Fibroblast of lung (primary cell): ENCODE measurements around the gene QSOX2.

Source experiments
- CTCF ChIP-seq, 2 donors: IDR thresholded peaks in 1 of 2; conservative IDR thresholded peaks in 1 of 2; 1 replicate in 1 of 2; 2 replicates in 1 of 2; pipeline ENCODE4 v1.5.1; 2011 to 2012; ENCODE audit warnings: low read length in 2 of 2, control low read depth in 1 of 2, inconsistent platforms in 1 of 2, low read depth in 1 of 2, mild to moderate bottlenecking in 1 of 2
- EZH2 ChIP-seq: IDR thresholded peaks from 2 replicates; pipeline ENCODE4 v1.5.1; 2012; ENCODE audit warnings: low read length, control low read depth, mild to moderate bottlenecking; ENCODE audit errors: missing control alignments

- TF ChIP-seq CTCF (conservative IDR thresholded peaks at IDR 0.05 in 1 of 2, IDR thresholded peaks at IDR 0.05 in 1 of 2; ENCODE audit: low read depth in 1 of 2, low read length in 2 of 2) (peak in 1 of 2 donors; percentile 4), EZH2 (no peak)
These were observed 22.7 kb upstream of the QSOX2 start for GRCh38 chr9:136268318-136268717.
